ENCODE measurements around the gene SH3YL1.

Gene SH3YL1

GRCh38 chr2:191311-192190 is 72.3 kb downstream of the SH3YL1 start:
- H3K27me3 ChIP-seq (ENCODE audit: insufficient read depth, low read length) = no peaks in the 10 kb centered on the region
- H3K27ac ChIP-seq (ENCODE audit: low read depth, low read length) = no peak overlapping the region
- no peak overlapping the region for H3K9ac ChIP-seq (ENCODE audit: low read depth, low read length)
- no peaks in the 10 kb centered on the region for H3K36me3 ChIP-seq (ENCODE audit: insufficient read depth, low read length)
- 0 out of 2 replicates have a peak, but pooled peaks cover 4% of the 10 kb centered on the region for H3K4me1 ChIP-seq (ENCODE audit: insufficient read depth, low read length)
- H3K9me3 ChIP-seq (ENCODE audit: insufficient read depth, low read depth, low read length) = peaks cover 45% of the 10 kb centered on the region
- 90% methylated on average over 29 of the region's 29 CpGs for WGBS
- H3K4me3 ChIP-seq (ENCODE audit: low read length) = no peak overlapping the region

GRCh38 chr2:187825-188224 is 76.0 kb downstream of the SH3YL1 start:
- H3K27ac ChIP-seq (ENCODE audit: low read depth, low read length) = no peak overlapping the region
- H3K27me3 ChIP-seq (ENCODE audit: insufficient read depth, low read length) = no peaks in the 10 kb centered on the region
- no peaks in the 10 kb centered on the region for H3K4me1 ChIP-seq (ENCODE audit: insufficient read depth, low read length)
- H3K4me3 ChIP-seq (ENCODE audit: low read length) = no peak overlapping the region
- WGBS = 86% methylated on average over 2 of the region's 2 CpGs
- H3K9me3 ChIP-seq (ENCODE audit: insufficient read depth, low read depth, low read length) = peaks cover 81% of the 10 kb centered on the region
- H3K36me3 ChIP-seq (ENCODE audit: insufficient read depth, low read length) = no peaks in the 10 kb centered on the region
- H3K9ac ChIP-seq (ENCODE audit: low read depth, low read length) = no peak overlapping the region

GRCh38 chr2:185221-185620 is 78.6 kb downstream of the SH3YL1 start:
- H3K36me3 ChIP-seq (ENCODE audit: insufficient read depth, low read length) = no peaks in the 10 kb centered on the region
- no peaks in the 10 kb centered on the region for H3K4me1 ChIP-seq (ENCODE audit: insufficient read depth, low read length)
- 82% methylated on average over 1 of the region's 1 CpG for WGBS
- no peaks in the 10 kb centered on the region for H3K27me3 ChIP-seq (ENCODE audit: insufficient read depth, low read length)
- H3K4me3 ChIP-seq (ENCODE audit: low read length) = no peak overlapping the region
- H3K27ac ChIP-seq (ENCODE audit: low read depth, low read length) = no peak overlapping the region
- peaks cover 96% of the 10 kb centered on the region for H3K9me3 ChIP-seq (ENCODE audit: insufficient read depth, low read depth, low read length)
- no peak overlapping the region for H3K9ac ChIP-seq (ENCODE audit: low read depth, low read length)

GRCh38 chr2:184695-185094 is 79.1 kb downstream of the SH3YL1 start:
- no peaks in the 10 kb centered on the region for H3K36me3 ChIP-seq (ENCODE audit: insufficient read depth, low read length)

GRCh38 chr2:182509-183122 is 81.2 kb downstream of the SH3YL1 start:
- H3K9ac ChIP-seq (ENCODE audit: low read depth, low read length) = no peak overlapping the region
- no peaks in the 10 kb centered on the region for H3K27me3 ChIP-seq (ENCODE audit: insufficient read depth, low read length)
- no peaks in the 10 kb centered on the region for H3K36me3 ChIP-seq (ENCODE audit: insufficient read depth, low read length)
- H3K9me3 ChIP-seq (ENCODE audit: insufficient read depth, low read depth, low read length) = peaks cover 75% of the 10 kb centered on the region
- H3K27ac ChIP-seq (ENCODE audit: low read depth, low read length) = no peak overlapping the region
- no peaks in the 10 kb centered on the region for H3K4me1 ChIP-seq (ENCODE audit: insufficient read depth, low read length)
- no peak overlapping the region for H3K4me3 ChIP-seq (ENCODE audit: low read length)

More at GRCh38 chr2:184695-185094, 79.1 kb downstream of the SH3YL1 start:
- no peaks in the 10 kb centered on the region for H3K27me3 ChIP-seq (ENCODE audit: insufficient read depth, low read length)
- no peak overlapping the region for H3K9ac ChIP-seq (ENCODE audit: low read depth, low read length)
- no peaks in the 10 kb centered on the region for H3K4me1 ChIP-seq (ENCODE audit: insufficient read depth, low read length)
- no peak overlapping the region for H3K4me3 ChIP-seq (ENCODE audit: low read length)
- peaks cover 95% of the 10 kb centered on the region for H3K9me3 ChIP-seq (ENCODE audit: insufficient read depth, low read depth, low read length)
- no peak overlapping the region for H3K27ac ChIP-seq (ENCODE audit: low read depth, low read length)

GRCh38 chr2:180311-180710 is 83.5 kb downstream of the SH3YL1 start:
- H3K9me3 ChIP-seq (ENCODE audit: insufficient read depth, low read depth, low read length) = peaks cover 53% of the 10 kb centered on the region
- H3K4me3 ChIP-seq (ENCODE audit: low read length) = no peak overlapping the region
- H3K27me3 ChIP-seq (ENCODE audit: insufficient read depth, low read length) = no peaks in the 10 kb centered on the region
- no peaks in the 10 kb centered on the region for H3K4me1 ChIP-seq (ENCODE audit: insufficient read depth, low read length)
- H3K36me3 ChIP-seq (ENCODE audit: insufficient read depth, low read length) = no peaks in the 10 kb centered on the region
- H3K9ac ChIP-seq (ENCODE audit: low read depth, low read length) = no peak overlapping the region
- no peak overlapping the region for H3K27ac ChIP-seq (ENCODE audit: low read depth, low read length)
- WGBS = 87% methylated on average over 3 of the region's 3 CpGs

GRCh38 chr2:179886-180285 is 83.9 kb downstream of the SH3YL1 start:
- Histone ChIP-seq H3K36me3 (ENCODE audit: insufficient read depth, low read length) (no peaks in the 10 kb centered on the region), H3K9ac (ENCODE audit: low read depth, low read length) (no peak overlapping the region), H3K27ac (ENCODE audit: low read depth, low read length) (no peak overlapping the region), H3K9me3 (ENCODE audit: insufficient read depth, low read depth, low read length) (peaks cover 49% of the 10 kb centered on the region), H3K4me1 (ENCODE audit: insufficient read depth, low read length) (no peaks in the 10 kb centered on the region), H3K27me3 (ENCODE audit: insufficient read depth, low read length) (no peaks in the 10 kb centered on the region), H3K4me3 (ENCODE audit: low read length) (no peak overlapping the region)

GRCh38 chr2:177733-178132 is 86.1 kb downstream of the SH3YL1 start:
- Histone ChIP-seq H3K4me1 (ENCODE audit: insufficient read depth, low read length) (no peaks in the 10 kb centered on the region), H3K9me3 (ENCODE audit: insufficient read depth, low read depth, low read length) (peaks cover 28% of the 10 kb centered on the region), H3K27me3 (ENCODE audit: insufficient read depth, low read length) (no peaks in the 10 kb centered on the region), H3K36me3 (ENCODE audit: insufficient read depth, low read length) (no peaks in the 10 kb centered on the region), H3K27ac (ENCODE audit: low read depth, low read length) (no peak overlapping the region), H3K9ac (ENCODE audit: low read depth, low read length) (no peak overlapping the region), H3K4me3 (ENCODE audit: low read length) (no peak overlapping the region)
- 92% methylated on average over 2 of the region's 2 CpGs for WGBS

GRCh38 chr2:176917-177316 is 86.9 kb downstream of the SH3YL1 start:
- Histone ChIP-seq H3K9me3 (ENCODE audit: insufficient read depth, low read depth, low read length) (peaks cover 19% of the 10 kb centered on the region), H3K4me1 (ENCODE audit: insufficient read depth, low read length) (no peaks in the 10 kb centered on the region), H3K27me3 (ENCODE audit: insufficient read depth, low read length) (no peaks in the 10 kb centered on the region), H3K36me3 (ENCODE audit: insufficient read depth, low read length) (no peaks in the 10 kb centered on the region), H3K9ac (ENCODE audit: low read depth, low read length) (no peak overlapping the region), H3K4me3 (ENCODE audit: low read length) (no peak overlapping the region), H3K27ac (ENCODE audit: low read depth, low read length) (no peak overlapping the region)
- 96% methylated on average over 1 of the region's 1 CpG for whole genome bisulfite sequencing

GRCh38 chr2:175880-176820 is 87.7 kb downstream of the SH3YL1 start:
- Histone ChIP-seq H3K4me1 (ENCODE audit: insufficient read depth, low read length) (no peaks in the 10 kb centered on the region), H3K9ac (ENCODE audit: low read depth, low read length) (no peak overlapping the region), H3K27me3 (ENCODE audit: insufficient read depth, low read length) (no peaks in the 10 kb centered on the region), H3K27ac (ENCODE audit: low read depth, low read length) (no peak overlapping the region), H3K4me3 (ENCODE audit: low read length) (no peak overlapping the region), H3K9me3 (ENCODE audit: insufficient read depth, low read depth, low read length) (peaks cover 12% of the 10 kb centered on the region), H3K36me3 (ENCODE audit: insufficient read depth, low read length) (no peaks in the 10 kb centered on the region)
- 80% methylated on average over 15 of the region's 16 CpGs for WGBS
